Activated T-helper 2 cell treated with anti-CD3 and anti-CD28 coated beads, Interferon-gamma antibody, Interleukin-2, Interleukin-4, amounts not matched to agents 10 μg/mL and 5 μg/mL and 100 μg/mL, durations not matched to agents 14 hours and 24 hours and 36 hours (primary cell): ENCODE data around the gene SMIM13. TPM values are rescaled to one million over a fixed set of nuclear protein-coding genes. Genes with fewer than 3 reads are reported as not detected.
"Not testable (repeated sequence)": the region's sequence is repeated elsewhere in the genome, so short reads cannot be mapped to it uniquely, and the experiment has no call there.

Experiments
- DNase-seq: peaks from one replicate; pipeline ENCODE4 v3.0.0; 2021; ENCODE audit warnings: low spot score
- H3K27ac Mint-ChIP-seq: one replicate; pipeline ENCODE4 v1.8.0; 2021; ENCODE audit warnings: mixed read lengths
- H3K27me3 Mint-ChIP-seq: one replicate; pipeline ENCODE4 v1.8.0; 2021; ENCODE audit warnings: low read depth, mixed read lengths
- H3K36me3 Mint-ChIP-seq: one replicate; pipeline ENCODE4 v1.8.0; 2021; ENCODE audit warnings: low read depth, mixed read lengths
- H3K4me1 Mint-ChIP-seq: one replicate; pipeline ENCODE4 v1.8.0; 2021; ENCODE audit warnings: low read depth, mixed read lengths
- H3K4me3 Mint-ChIP-seq: one replicate; pipeline ENCODE4 v1.8.0; 2021; ENCODE audit warnings: low read depth, mild to moderate bottlenecking, moderate library complexity, mixed read lengths
- H3K9me3 Mint-ChIP-seq: one replicate; pipeline ENCODE4 v1.8.0; 2021; ENCODE audit warnings: mixed read lengths
- intact Hi-C: fragments of 100-400 bp; cut with micrococcal nuclease; formaldehyde crosslinking; loops from one replicate; pipeline ENCODE4 v1.15.1; 2023
- total RNA-seq: library from RNA; stranded (reverse); gene quantifications from 2 replicates; pipeline ENCODE4 v1.2.3, GENCODE V29; 2022

Gene SMIM13
- total RNA-seq, 1 donor from 2014 or later = 12.3 TPM

GRCh38 chr6:11110921-11111768 is 17.5 kb downstream of the SMIM13 start, which contains the start of gene ERVFRD-1:
Gene ERVFRD-1, minus strand, starts transcription at chr6:11111725. Its CDS starts 6,415 bp downstream, at chr6:11105310.
- intact Hi-C loops = no loop called here
- H3K27me3 Mint-ChIP-seq = no peaks in the 10 kb centered on the region
- H3K36me3 Mint-ChIP-seq = no peaks in the 10 kb centered on the region
- peak within 1 kb of the TSS; percentile 59 for H3K4me3 Mint-ChIP-seq
- no peaks in the 10 kb centered on the region for H3K9me3 Mint-ChIP-seq
- peak within 1 kb of the TSS; percentile 25 for H3K27ac Mint-ChIP-seq
- peaks cover 20% of the 10 kb centered on the region for H3K4me1 Mint-ChIP-seq
- no peak for DNase-seq

- DNase-seq = no peak
- Mint-ChIP-seq H3K27me3 (no peaks in the 10 kb centered on the region), H3K36me3 (no peaks in the 10 kb centered on the region), H3K4me3 (peak overlapping the region; percentile 54), H3K27ac (peak overlapping the region; percentile 25), H3K4me1 (peaks cover 26% of the 10 kb centered on the region), H3K9me3 (no peaks in the 10 kb centered on the region)
- intact Hi-C loops = no loop called here
Observed at GRCh38 chr6:11111769-11112437, 18.3 kb downstream of the SMIM13 start.

- intact Hi-C loops = no loop called here
- Mint-ChIP-seq H3K27ac (no peak overlapping the region), H3K27me3 (no peaks in the 10 kb centered on the region), H3K4me3 (no peak overlapping the region), H3K36me3 (no peaks in the 10 kb centered on the region), H3K4me1 (peaks cover 26% of the 10 kb centered on the region), H3K9me3 (no peaks in the 10 kb centered on the region)
- no peak for DNase-seq
Observed at GRCh38 chr6:11113038-11113437, 19.4 kb downstream of the SMIM13 start.

GRCh38 chr6:11115808-11116536 is 22.3 kb downstream of the SMIM13 start:
- DNase-seq, intact Hi-C loops, H3K4me3 Mint-ChIP-seq, H3K9me3 Mint-ChIP-seq, H3K36me3 Mint-ChIP-seq, H3K27ac Mint-ChIP-seq, H3K27me3 Mint-ChIP-seq: not testable (repeated sequence)
- peaks cover 33% of the 10 kb centered on the region for H3K4me1 Mint-ChIP-seq

- H3K36me3 Mint-ChIP-seq = no peaks in the 10 kb centered on the region
- no peak overlapping the region for H3K27ac Mint-ChIP-seq
- no peaks in the 10 kb centered on the region for H3K9me3 Mint-ChIP-seq
- H3K4me1 Mint-ChIP-seq = peaks cover 44% of the 10 kb centered on the region
- intact Hi-C loops = no loop called here
- DNase-seq = no peak
- no peak overlapping the region for H3K4me3 Mint-ChIP-seq
- no peaks in the 10 kb centered on the region for H3K27me3 Mint-ChIP-seq
Observed at GRCh38 chr6:11120271-11121005, 26.8 kb downstream of the SMIM13 start.

GRCh38 chr6:11121851-11122250 is 28.2 kb downstream of the SMIM13 start:
- H3K4me3 Mint-ChIP-seq = no peak overlapping the region
- H3K9me3 Mint-ChIP-seq = no peaks in the 10 kb centered on the region
- H3K4me1 Mint-ChIP-seq = peaks cover 37% of the 10 kb centered on the region
- intact Hi-C loops = no loop called here
- no peaks in the 10 kb centered on the region for H3K27me3 Mint-ChIP-seq
- peaks cover 6% of the 10 kb centered on the region for H3K36me3 Mint-ChIP-seq
- H3K27ac Mint-ChIP-seq = no peak overlapping the region
- no peak for DNase-seq

- peaks cover 8% of the 10 kb centered on the region for H3K36me3 Mint-ChIP-seq
- intact Hi-C loops = no loop called here
- H3K27me3 Mint-ChIP-seq = no peaks in the 10 kb centered on the region
- H3K9me3 Mint-ChIP-seq = no peaks in the 10 kb centered on the region
- peaks cover 38% of the 10 kb centered on the region for H3K4me1 Mint-ChIP-seq
- H3K4me3 Mint-ChIP-seq = no peak overlapping the region
- H3K27ac Mint-ChIP-seq = no peak overlapping the region
- DNase-seq = no peak
Observed at GRCh38 chr6:11122380-11122779, 28.7 kb downstream of the SMIM13 start.

GRCh38 chr6:11123978-11124377 is 30.3 kb downstream of the SMIM13 start:
- Mint-ChIP-seq H3K27me3 (no peaks in the 10 kb centered on the region), H3K4me3 (no peak overlapping the region), H3K4me1 (peaks cover 39% of the 10 kb centered on the region), H3K27ac (no peak overlapping the region), H3K36me3 (peaks cover 9% of the 10 kb centered on the region), H3K9me3 (no peaks in the 10 kb centered on the region)
- no peak for DNase-seq
- intact Hi-C loops = no loop called here

GRCh38 chr6:11126876-11127275 is 33.2 kb downstream of the SMIM13 start:
- intact Hi-C loops = no loop called here
- Mint-ChIP-seq H3K4me1 (peaks cover 33% of the 10 kb centered on the region), H3K27ac (no peak overlapping the region), H3K9me3 (no peaks in the 10 kb centered on the region), H3K27me3 (no peaks in the 10 kb centered on the region), H3K4me3 (no peak overlapping the region), H3K36me3 (peaks cover 9% of the 10 kb centered on the region)
- DNase-seq = no peak

- no peaks in the 10 kb centered on the region for H3K27me3 Mint-ChIP-seq
- intact Hi-C loops = no loop called here
- peaks cover 20% of the 10 kb centered on the region for H3K4me1 Mint-ChIP-seq
- H3K36me3 Mint-ChIP-seq = peaks cover 9% of the 10 kb centered on the region
- H3K9me3 Mint-ChIP-seq = no peaks in the 10 kb centered on the region
- no peak for DNase-seq
- H3K4me3 Mint-ChIP-seq = no peak overlapping the region
- no peak overlapping the region for H3K27ac Mint-ChIP-seq
Observed at GRCh38 chr6:11128608-11129007, 35.0 kb downstream of the SMIM13 start.

- intact Hi-C loops = no loop called here
- H3K27me3 Mint-ChIP-seq = no peaks in the 10 kb centered on the region
- peak overlapping the region; percentile 15 for H3K27ac Mint-ChIP-seq
Observed at GRCh38 chr6:11129908-11130565, 36.4 kb downstream of the SMIM13 start.

GRCh38 chr6:11130605-11131004 is 37.0 kb downstream of the SMIM13 start:
- H3K9me3 Mint-ChIP-seq = no peaks in the 10 kb centered on the region
- DNase-seq = no peak

More at GRCh38 chr6:11129908-11130565, 36.4 kb downstream of the SMIM13 start:
- DNase-seq = no peak
- Mint-ChIP-seq H3K4me1 (peaks cover 16% of the 10 kb centered on the region), H3K4me3 (no peak overlapping the region), H3K9me3 (no peaks in the 10 kb centered on the region), H3K36me3 (peaks cover 18% of the 10 kb centered on the region)

More at GRCh38 chr6:11130605-11131004, 37.0 kb downstream of the SMIM13 start:
- H3K36me3 Mint-ChIP-seq = peaks cover 23% of the 10 kb centered on the region
- H3K4me1 Mint-ChIP-seq = peaks cover 16% of the 10 kb centered on the region
- no peak overlapping the region for H3K4me3 Mint-ChIP-seq
- H3K27ac Mint-ChIP-seq = no peak overlapping the region
- H3K27me3 Mint-ChIP-seq = no peaks in the 10 kb centered on the region
- intact Hi-C loops = no loop called here
